CD14-positive monocyte (primary cell): ENCODE results near the gene RIBC1. TPM values are rescaled to one million over a fixed set of nuclear protein-coding genes. Genes with fewer than 3 reads are reported as not detected.
A peak's percentile ranks its signal among the peaks of the same experiment; 100 is the strongest.

Experiments used
- DNase-seq, 3 donors: peaks; one replicate each; pipeline ENCODE4 v3.0.0-alpha.2; 2011 to 2022
- H2AFZ ChIP-seq: 2 replicates; pipeline ENCODE4 v1.6.0; 2012; ENCODE audit warnings: mild to moderate bottlenecking, low read depth, low read length, inconsistent platforms; ENCODE audit not compliant: insufficient read depth, poor library complexity, severe bottlenecking
- H3K27ac ChIP-seq, 2 donors: 1 replicate in 1 of 2; 2 replicates in 1 of 2; pipeline ENCODE4 v1.5.1; 2012 to 2013; ENCODE audit warnings: low read length in 2 of 2, control low read depth in 1 of 2, inconsistent platforms in 1 of 2, low read depth in 1 of 2, mild to moderate bottlenecking in 1 of 2
- H3K27me3 ChIP-seq, 2 donors: one replicate each; pipeline versions ENCODE4 v1.6.0 to v1.6.1; 2011 to 2013; ENCODE audit warnings: low read length in 2 of 2; ENCODE audit not compliant: control insufficient read depth in 2 of 2, insufficient read depth in 2 of 2
- H3K36me3 ChIP-seq, 2 donors: replicated peaks in 1 of 2; 1 replicate in 1 of 2; 2 replicates in 1 of 2; pipeline versions ENCODE4 v1.5.1 to v1.6.1; 2012 to 2013; ENCODE audit warnings: low read length in 2 of 2, control low read depth in 1 of 2, inconsistent platforms in 1 of 2, mild to moderate bottlenecking in 1 of 2; ENCODE audit not compliant: insufficient read depth in 2 of 2, control insufficient read depth in 1 of 2
- H3K4me1 ChIP-seq, 2 donors: 1 replicate in 1 of 2; 2 replicates in 1 of 2; pipeline versions ENCODE4 v1.5.1 to v1.6.1; 2012 to 2013; ENCODE audit warnings: low read length in 2 of 2, control low read depth in 1 of 2, inconsistent platforms in 1 of 2, mild to moderate bottlenecking in 1 of 2, moderate library complexity in 1 of 2; ENCODE audit not compliant: insufficient read depth in 2 of 2, control insufficient read depth in 1 of 2
- H3K4me2 ChIP-seq: replicated peaks from 2 replicates; pipeline ENCODE3; 2012; ENCODE audit warnings: low read length, moderate library complexity, mild to moderate bottlenecking; ENCODE audit not compliant: poor library complexity, severe bottlenecking; ENCODE audit errors: extremely low read depth
- H3K4me3 ChIP-seq, 3 experiments: fragments of 200-600 bp in 1 of 3; sonication (generic) in 1 of 3; replicated peaks in 1 of 3; 1 replicate in 2 of 3; 2 replicates in 1 of 3; pipeline ENCODE4 v1.5.1; 2011 to 2013; ENCODE audit warnings: low read length in 3 of 3, mild to moderate bottlenecking in 3 of 3, control low read depth in 2 of 3, low read depth in 2 of 3, inconsistent platforms in 1 of 3, moderate library complexity in 1 of 3
- H3K79me2 ChIP-seq: 2 replicates; pipeline ENCODE4 v1.6.0; 2012; ENCODE audit warnings: mild to moderate bottlenecking, control low read depth, inconsistent platforms, low read length, moderate library complexity; ENCODE audit not compliant: insufficient read depth
- H3K9ac ChIP-seq: 2 replicates; pipeline ENCODE4 v1.6.0; 2017; ENCODE audit warnings: low read length, mild to moderate bottlenecking; ENCODE audit not compliant: insufficient read depth, poor library complexity, severe bottlenecking
- H3K9me3 ChIP-seq, 2 donors: replicated peaks in 1 of 2; 1 replicate in 1 of 2; 2 replicates in 1 of 2; pipeline versions ENCODE4 v1.5.1 to v1.6.1; 2012 to 2013; ENCODE audit warnings: low read length in 2 of 2, control low read depth in 1 of 2; ENCODE audit not compliant: control insufficient read depth in 1 of 2, insufficient read depth in 1 of 2
- H4K20me1 ChIP-seq: 2 replicates; pipeline ENCODE4 v1.6.0; 2012; ENCODE audit warnings: mild to moderate bottlenecking, low read length, control low read depth, moderate library complexity; ENCODE audit not compliant: insufficient read depth
- H3K27ac Mint-ChIP-seq, 7 donors: one replicate each; pipeline ENCODE4 v1.8.0; 2020; ENCODE audit warnings: mild to moderate bottlenecking in 7 of 7, mixed read lengths in 7 of 7, moderate library complexity in 6 of 7, inconsistent platforms in 2 of 7
- H3K27me3 Mint-ChIP-seq, 3 donors: one replicate each; pipeline ENCODE4 v1.8.0; 2021 to 2022; ENCODE audit warnings: low read depth in 3 of 3, mild to moderate bottlenecking in 3 of 3, mixed read lengths in 3 of 3, moderate library complexity in 3 of 3, inconsistent platforms in 1 of 3
- H3K36me3 Mint-ChIP-seq, 2 donors: one replicate each; pipeline ENCODE4 v1.8.0; 2020; ENCODE audit warnings: mixed read lengths in 2 of 2, inconsistent platforms in 1 of 2, mild to moderate bottlenecking in 1 of 2
- H3K4me1 Mint-ChIP-seq: one replicate; pipeline ENCODE4 v1.8.0; 2020; ENCODE audit warnings: mild to moderate bottlenecking, mixed read lengths
- H3K4me3 Mint-ChIP-seq, 2 donors: one replicate each; pipeline ENCODE4 v1.8.0; 2020; ENCODE audit warnings: mild to moderate bottlenecking in 2 of 2, mixed read lengths in 2 of 2, moderate library complexity in 1 of 2
- H3K9me3 Mint-ChIP-seq, 7 donors: one replicate each; pipeline ENCODE4 v1.8.0; 2020 to 2022; ENCODE audit warnings: mixed read lengths in 7 of 7, mild to moderate bottlenecking in 6 of 7, moderate library complexity in 6 of 7, inconsistent platforms in 2 of 7
- WGBS: methylation state at CpG from one replicate; pipeline ENCODE4 v1.1.5; 2013; ENCODE audit warnings: missing lambda C conversion rate; ENCODE audit not compliant: insufficient coverage; 5-methylcytosine and 5-hydroxymethylcytosine counted together
- intact Hi-C, 2 donors: fragments of 100-400 bp; cut with micrococcal nuclease; formaldehyde crosslinking; loops; one replicate each; pipeline versions ENCODE4 v1.15.0 to v1.15.1; 2023
- polyA plus RNA-seq, 3 donors: library from polyadenylated mRNA; depleted of rRNA in 1 of 3; unstranded in 2 of 3; stranded (reverse) in 1 of 3; fragments of 300-500 nt in 2 of 3; fragments of >200 nt in 1 of 3; fragmentation: Illumina TruSeq in 2 of 3; gene quantifications; 1 replicate in 2 of 3; 2 replicates in 1 of 3; pipeline ENCODE4 v1.2.3, GENCODE V29; 2012 to 2021
- TF ChIP-seq, protein P1 (sequence below): fragments of 200-600 bp; IDR thresholded peaks from one replicate; pipeline ENCODE4 v1.8.0; 2022; ENCODE audit warnings: antibody characterized with exemption, mild to moderate bottlenecking

RIBC1 gene
- polyA plus RNA-seq, 3 donors = 0.31 to 0.35 TPM; not detected in 1

DNA sequence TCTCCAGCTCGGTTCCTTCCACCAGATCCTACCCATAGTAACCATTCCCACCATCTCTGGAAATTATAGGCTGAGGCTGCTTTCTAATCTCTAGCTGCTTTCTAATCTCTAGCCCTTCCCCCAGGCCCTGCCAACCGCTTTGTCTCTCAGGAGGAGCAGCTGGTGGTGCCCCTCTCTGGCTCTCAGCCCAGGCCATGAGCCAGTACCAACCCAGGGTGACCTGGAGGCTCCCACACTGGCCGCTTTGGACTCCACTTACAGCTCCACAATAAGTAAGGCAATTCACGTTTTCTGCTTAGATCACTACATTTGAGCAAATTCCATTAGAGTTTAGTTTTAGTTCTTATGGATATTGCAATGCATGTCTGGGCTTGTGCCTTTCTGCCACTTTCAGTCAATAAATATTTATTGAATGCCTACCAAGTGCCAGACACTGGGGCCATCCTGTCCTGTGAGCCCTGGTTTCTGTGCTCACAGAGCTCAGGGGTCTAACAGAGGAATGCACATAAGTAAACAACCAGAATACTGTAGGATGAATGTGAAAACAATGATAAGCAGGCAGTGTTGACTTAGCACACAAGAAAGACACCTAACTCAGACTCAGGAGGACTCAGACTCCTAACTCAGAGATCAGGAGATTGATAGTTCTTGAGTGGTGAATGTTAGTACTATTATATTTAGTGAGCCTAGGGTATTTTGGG is 39.1 kb upstream of the RIBC1 start:
- TF ChIP-seq, protein P1, sequence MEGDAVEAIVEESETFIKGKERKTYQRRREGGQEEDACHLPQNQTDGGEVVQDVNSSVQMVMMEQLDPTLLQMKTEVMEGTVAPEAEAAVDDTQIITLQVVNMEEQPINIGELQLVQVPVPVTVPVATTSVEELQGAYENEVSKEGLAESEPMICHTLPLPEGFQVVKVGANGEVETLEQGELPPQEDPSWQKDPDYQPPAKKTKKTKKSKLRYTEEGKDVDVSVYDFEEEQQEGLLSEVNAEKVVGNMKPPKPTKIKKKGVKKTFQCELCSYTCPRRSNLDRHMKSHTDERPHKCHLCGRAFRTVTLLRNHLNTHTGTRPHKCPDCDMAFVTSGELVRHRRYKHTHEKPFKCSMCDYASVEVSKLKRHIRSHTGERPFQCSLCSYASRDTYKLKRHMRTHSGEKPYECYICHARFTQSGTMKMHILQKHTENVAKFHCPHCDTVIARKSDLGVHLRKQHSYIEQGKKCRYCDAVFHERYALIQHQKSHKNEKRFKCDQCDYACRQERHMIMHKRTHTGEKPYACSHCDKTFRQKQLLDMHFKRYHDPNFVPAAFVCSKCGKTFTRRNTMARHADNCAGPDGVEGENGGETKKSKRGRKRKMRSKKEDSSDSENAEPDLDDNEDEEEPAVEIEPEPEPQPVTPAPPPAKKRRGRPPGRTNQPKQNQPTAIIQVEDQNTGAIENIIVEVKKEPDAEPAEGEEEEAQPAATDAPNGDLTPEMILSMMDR = no peak
- no CpG with 5 or more reads among the region's 4 CpGs for WGBS
- H3K36me3 ChIP-seq = peaks cover 62 to 97% of the 10 kb centered on the region in 2 donors
- Mint-ChIP-seq H3K36me3 (peaks cover 51 to 92% of the 10 kb centered on the region in 2 donors), H3K9me3 (no peaks in the 10 kb centered on the region), H3K27me3 (no peaks in the 10 kb centered on the region), H3K27ac (peak overlapping the region in 2 of 7 donors; percentile 6 to 69), H3K4me1 (no peaks in the 10 kb centered on the region), H3K4me3 (no peak overlapping the region)
- no peaks in the 10 kb centered on the region for H4K20me1 ChIP-seq
- H3K4me2 ChIP-seq = no peak overlapping the region
- intact Hi-C loops = no loop called here
- no peak overlapping the region for H3K9ac ChIP-seq
- H3K9me3 ChIP-seq = no peaks in the 10 kb centered on the region
- no peaks in the 10 kb centered on the region for H3K79me2 ChIP-seq
- no peak overlapping the region for H3K4me3 ChIP-seq
- no peaks in the 10 kb centered on the region for H3K27me3 ChIP-seq
- no peak for DNase-seq
- H2AFZ ChIP-seq = no peak overlapping the region
- H3K27ac ChIP-seq = no peak overlapping the region
- no peaks in the 10 kb centered on the region for H3K4me1 ChIP-seq

DNA sequence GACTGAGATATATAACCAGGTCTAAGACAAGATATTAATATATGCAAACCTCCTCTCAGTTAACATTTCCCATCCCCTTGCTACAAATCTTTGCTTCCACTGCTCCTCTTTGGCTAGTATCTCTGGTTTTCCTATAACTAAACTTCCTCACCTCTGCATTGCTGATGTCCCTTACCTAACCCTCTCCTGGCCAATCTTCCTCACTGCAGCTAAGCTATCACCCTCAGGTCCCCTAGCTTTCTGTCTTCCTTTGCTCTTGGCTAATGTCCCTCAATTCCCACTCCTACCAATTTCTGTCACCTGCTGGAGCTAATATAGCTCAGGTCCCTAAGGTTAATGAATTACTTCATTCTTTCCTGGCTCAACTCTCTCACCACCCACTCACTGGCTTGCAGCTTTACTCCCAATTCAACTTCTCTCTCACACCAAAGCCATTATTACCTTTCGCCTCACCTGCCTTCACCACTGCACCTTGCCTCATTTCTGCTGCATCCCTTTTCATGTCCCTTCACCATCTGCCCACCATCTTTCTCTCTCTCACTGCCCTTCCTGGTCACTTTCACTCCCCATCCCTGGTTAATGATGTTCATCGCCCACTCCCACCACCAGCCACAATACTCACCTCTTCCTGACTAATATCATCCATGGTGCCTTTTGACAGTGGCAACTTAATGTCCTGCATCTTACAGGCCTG is 26.9 kb upstream of the RIBC1 start:
- Histone ChIP-seq H3K4me1 (no peaks in the 10 kb centered on the region), H3K4me3 (no peak overlapping the region), H3K27me3 (no peaks in the 10 kb centered on the region), H3K9ac (no peak overlapping the region), H2AFZ (no peak overlapping the region), H3K36me3 (peaks cover 50 to 99% of the 10 kb centered on the region in 2 donors), H4K20me1 (no peaks in the 10 kb centered on the region), H3K9me3 (no peaks in the 10 kb centered on the region), H3K4me2 (no peak overlapping the region), H3K27ac (no peak overlapping the region), H3K79me2 (no peaks in the 10 kb centered on the region)
- WGBS = no CpG with 5 or more reads among the region's 2 CpGs
- Mint-ChIP-seq H3K27me3 (peaks cover 0 to 2% (median 1%) of the 10 kb centered on the region in 3 donors), H3K9me3 (no peaks in the 10 kb centered on the region), H3K36me3 (peaks cover 51 to 90% of the 10 kb centered on the region in 2 donors), H3K4me3 (no peak overlapping the region), H3K27ac (peak overlapping the region in 1 of 7 donors; percentile 33), H3K4me1 (no peaks in the 10 kb centered on the region)
- intact Hi-C loops = no loop called here
- DNase-seq = no peak
- TF ChIP-seq, protein P1 = no peak
